ENCODE data around the gene CCDC57.

CCDC57 gene

DNA sequence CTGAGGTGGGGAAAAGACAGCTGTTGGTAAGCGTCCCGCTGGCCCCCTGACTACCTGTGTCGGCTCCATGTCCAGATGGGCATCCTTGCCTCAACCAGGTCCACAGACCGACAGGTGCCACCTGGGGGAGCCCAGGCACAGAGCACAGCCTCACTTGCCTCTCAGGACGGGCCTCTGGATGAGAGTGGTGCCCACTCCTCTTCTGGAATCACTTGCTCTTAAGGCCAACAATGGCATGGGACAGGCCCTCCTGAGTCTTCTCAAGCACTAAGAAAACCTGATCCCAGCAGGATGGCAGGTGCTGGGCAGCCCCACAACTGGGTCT lies 33.4 kb upstream of the CCDC57 start:
- Histone ChIP-seq H3K4me1 (ENCODE audit: control insufficient read depth in 5 of 5, insufficient read depth in 5 of 5, low read length in 5 of 5) (peaks cover 12 to 54% (median 44%) of the 10 kb centered on the region in 5 donors), H3K4me3 (ENCODE audit: low read depth in 1 of 5, low read length in 5 of 5) (no peak overlapping the region), H3K9ac (ENCODE audit: low read length in 5 of 5) (peak overlapping the region in 1 of 5 donors; percentile 30), H3K27me3 (ENCODE audit: control insufficient read depth in 5 of 5, insufficient read depth in 4 of 5, low read length in 5 of 5) (no peaks in the 10 kb centered on the region), H3K36me3 (ENCODE audit: control insufficient read depth in 5 of 5, insufficient read depth in 5 of 5, low read length in 5 of 5) (peaks cover 0 to 89% (median 84%) of the 10 kb centered on the region in 5 donors), H3K9me3 (ENCODE audit: control insufficient read depth in 5 of 5, low read length in 5 of 5) (no peaks in the 10 kb centered on the region), H3K27ac (ENCODE audit: low read depth, low read length) (peak overlapping the region; percentile 19)

DNA sequence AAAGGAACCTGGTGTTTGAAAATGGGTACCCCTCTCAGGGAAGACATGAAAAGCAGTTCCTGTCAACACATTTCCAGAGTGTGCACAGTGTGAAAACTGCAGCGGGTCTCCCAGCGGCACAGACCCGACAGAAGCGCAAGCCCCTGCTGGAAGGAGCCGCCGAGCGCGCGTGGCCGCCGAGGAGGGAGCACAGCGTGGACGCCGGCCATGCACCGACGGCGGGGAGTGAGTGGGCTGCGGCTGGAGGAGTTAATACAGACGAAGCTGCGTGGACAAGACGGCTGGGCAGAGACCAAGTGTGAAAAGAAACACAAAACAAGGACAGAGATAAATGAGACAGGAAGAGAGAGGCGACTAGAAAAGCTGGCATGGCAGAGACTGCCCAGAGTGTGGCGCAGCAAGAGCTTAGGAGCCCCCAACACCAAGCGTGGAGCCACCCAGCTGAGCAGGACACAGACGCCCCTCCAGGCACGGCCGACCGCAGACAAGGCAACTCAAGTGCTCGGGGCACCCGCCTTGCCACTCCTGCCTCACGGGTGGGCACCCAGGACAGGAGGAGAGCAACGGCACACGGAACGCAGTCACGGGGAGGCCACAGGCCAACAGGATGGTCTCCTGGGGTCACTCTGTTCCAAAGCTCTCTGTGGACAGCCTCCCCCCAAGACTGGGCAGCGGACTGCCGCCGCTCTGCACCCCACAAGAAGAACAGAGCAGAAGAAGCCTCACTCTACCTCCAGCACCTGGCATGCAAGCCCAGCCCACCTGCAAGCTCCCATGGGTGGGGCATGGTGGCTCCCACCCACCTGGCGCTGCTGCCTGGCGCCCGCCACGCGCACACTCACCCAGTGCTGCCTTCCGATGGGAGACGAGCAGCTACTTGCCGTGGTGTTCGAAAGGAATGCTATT lies 32.7 kb upstream of the CCDC57 start:
- Histone ChIP-seq H3K36me3 (ENCODE audit: control insufficient read depth in 5 of 5, insufficient read depth in 5 of 5, low read length in 5 of 5) (peaks cover 0 to 88% (median 78%) of the 10 kb centered on the region in 5 donors), H3K9me3 (ENCODE audit: control insufficient read depth in 5 of 5, low read length in 5 of 5) (no peaks in the 10 kb centered on the region), H3K27me3 (ENCODE audit: control insufficient read depth in 5 of 5, insufficient read depth in 4 of 5, low read length in 5 of 5) (no peaks in the 10 kb centered on the region), H3K27ac (ENCODE audit: low read depth, low read length) (peak overlapping the region; percentile 19), H3K4me3 (ENCODE audit: low read depth in 1 of 5, low read length in 5 of 5) (no peak overlapping the region), H3K9ac (ENCODE audit: low read length in 5 of 5) (peak overlapping the region in 1 of 5 donors; percentile 30), H3K4me1 (ENCODE audit: control insufficient read depth in 5 of 5, insufficient read depth in 5 of 5, low read length in 5 of 5) (peaks cover 12 to 56% (median 50%) of the 10 kb centered on the region in 5 donors)

DNA sequence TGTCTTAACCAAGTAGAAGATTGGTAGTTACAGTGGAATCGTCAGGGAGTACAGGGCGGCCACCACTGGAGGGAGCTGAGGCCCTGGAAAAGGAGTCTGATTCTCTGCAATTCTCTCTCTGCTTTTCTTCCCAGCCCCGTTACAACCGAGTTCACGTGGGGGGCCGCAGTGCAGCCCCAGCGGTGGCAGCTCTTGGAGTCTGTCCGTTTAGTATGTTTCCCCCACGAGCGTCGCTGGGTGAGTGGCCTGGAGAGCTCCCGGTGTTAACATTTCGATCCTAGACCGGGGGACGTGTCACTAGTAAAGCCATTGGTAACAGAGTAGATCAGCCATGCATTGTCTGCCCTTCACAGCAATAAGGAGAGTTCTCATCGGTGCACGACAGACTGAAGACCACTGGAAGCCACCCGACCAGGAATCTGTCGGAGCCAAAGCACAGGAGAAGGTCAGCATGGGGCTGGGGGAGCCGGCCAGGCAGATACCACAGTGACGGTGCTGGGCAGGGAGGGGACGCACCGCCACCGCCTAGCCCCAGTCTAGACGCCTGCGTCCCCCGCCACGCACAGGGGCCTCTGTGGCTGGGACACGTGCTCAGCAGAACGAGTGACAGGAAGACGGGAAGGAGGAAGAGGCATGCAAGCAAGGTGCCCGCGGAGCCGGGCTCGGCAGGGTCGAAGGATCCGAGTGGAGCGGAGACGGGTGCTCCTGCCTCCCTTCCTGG lies 31.9 kb upstream of the CCDC57 start:
- H3K27me3 ChIP-seq (ENCODE audit: control insufficient read depth in 5 of 5, insufficient read depth in 4 of 5, low read length in 5 of 5): no peaks in the 10 kb centered on the region
- no peak overlapping the region for H3K27ac ChIP-seq (ENCODE audit: low read depth, low read length)

DNA sequence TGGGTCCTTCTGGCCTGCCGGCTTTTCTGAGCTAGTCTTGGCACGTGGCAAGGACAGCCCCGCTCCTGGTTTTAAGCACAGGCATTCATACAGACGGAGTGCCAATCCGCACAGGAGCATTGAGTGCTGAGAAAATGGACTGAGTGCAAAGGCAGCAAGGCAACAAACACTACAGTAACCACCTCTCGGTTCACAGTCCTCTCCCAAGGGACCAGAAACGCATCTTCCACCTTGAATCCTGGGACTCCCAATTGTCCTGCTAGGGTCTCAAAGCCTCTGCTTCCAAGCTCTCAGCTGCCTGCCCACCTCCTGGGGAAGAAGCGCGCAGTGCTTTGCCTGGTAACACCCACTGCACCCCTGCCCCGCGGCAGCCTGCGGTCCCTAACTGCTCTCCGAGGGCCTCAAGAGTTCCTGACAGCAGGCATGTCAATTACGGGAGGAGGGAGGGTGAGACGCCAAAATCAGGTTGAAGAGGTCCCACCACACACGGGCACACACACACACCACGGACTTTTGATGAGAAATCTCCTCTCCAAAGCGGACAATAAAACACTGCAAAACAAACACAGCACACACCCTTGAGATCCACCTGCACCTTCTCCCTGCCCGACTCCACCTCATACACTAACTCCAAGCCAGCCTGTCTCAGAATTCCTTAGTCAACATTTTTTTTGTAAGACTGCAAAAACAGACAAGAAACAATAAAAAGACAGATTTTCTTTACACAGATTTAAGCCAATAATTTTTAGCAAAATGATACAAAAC lies 31.2 kb upstream of the CCDC57 start:
- Histone ChIP-seq H3K4me1 (ENCODE audit: control insufficient read depth in 5 of 5, insufficient read depth in 5 of 5, low read length in 5 of 5) (peaks cover 12 to 70% (median 64%) of the 10 kb centered on the region in 5 donors), H3K27ac (ENCODE audit: low read depth, low read length) (no peak overlapping the region), H3K9ac (ENCODE audit: low read length in 5 of 5) (no peak overlapping the region), H3K27me3 (ENCODE audit: control insufficient read depth in 5 of 5, insufficient read depth in 4 of 5, low read length in 5 of 5) (no peaks in the 10 kb centered on the region), H3K4me3 (ENCODE audit: low read depth in 1 of 5, low read length in 5 of 5) (no peak overlapping the region), H3K9me3 (ENCODE audit: control insufficient read depth in 5 of 5, low read length in 5 of 5) (no peaks in the 10 kb centered on the region), H3K36me3 (ENCODE audit: control insufficient read depth in 5 of 5, insufficient read depth in 5 of 5, low read length in 5 of 5) (peaks cover 0 to 85% (median 66%) of the 10 kb centered on the region in 5 donors)

More for the DNA sequence above, 31.9 kb upstream of the CCDC57 start:
- no peak overlapping the region for H3K4me3 ChIP-seq (ENCODE audit: low read depth in 1 of 5, low read length in 5 of 5)
- peaks cover 12 to 64% (median 59%) of the 10 kb centered on the region in 5 donors for H3K4me1 ChIP-seq (ENCODE audit: control insufficient read depth in 5 of 5, insufficient read depth in 5 of 5, low read length in 5 of 5)
- peaks cover 0 to 88% (median 70%) of the 10 kb centered on the region in 5 donors for H3K36me3 ChIP-seq (ENCODE audit: control insufficient read depth in 5 of 5, insufficient read depth in 5 of 5, low read length in 5 of 5)
- H3K9me3 ChIP-seq (ENCODE audit: control insufficient read depth in 5 of 5, low read length in 5 of 5): no peaks in the 10 kb centered on the region
- no peak overlapping the region for H3K9ac ChIP-seq (ENCODE audit: low read length in 5 of 5)

DNA sequence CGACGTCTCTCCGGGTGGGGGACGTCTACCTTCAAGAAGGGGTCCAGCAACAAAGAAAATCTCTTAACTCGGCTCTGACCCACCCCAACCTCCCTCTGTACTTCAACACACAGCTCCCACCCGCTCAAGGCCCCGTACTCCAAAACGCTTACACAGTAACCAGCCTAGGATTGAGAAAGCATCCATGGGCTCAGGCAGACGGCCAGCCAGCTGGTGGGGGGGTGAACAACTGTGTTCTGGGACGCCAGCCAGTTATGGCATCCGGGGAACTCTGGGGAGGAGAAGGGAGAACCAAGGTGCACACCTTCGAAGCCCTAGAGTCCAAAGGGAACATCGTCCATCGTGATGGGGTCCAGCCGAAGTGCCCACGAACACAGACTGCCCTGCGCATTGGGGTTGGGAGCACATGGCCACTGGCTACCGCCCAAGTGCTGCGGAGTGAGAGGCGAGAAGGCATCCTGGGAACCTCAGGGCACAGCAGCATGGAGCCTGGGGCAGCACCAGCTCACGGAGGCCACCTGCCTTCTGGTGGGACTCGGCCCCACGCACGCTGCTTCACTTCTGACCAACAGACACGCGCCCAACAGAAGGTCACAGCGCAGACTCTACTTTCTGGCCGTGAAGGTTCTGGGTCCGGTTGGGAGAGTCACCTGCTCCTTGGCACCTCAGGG lies 30.5 kb upstream of the CCDC57 start:
- Histone ChIP-seq H3K27ac (ENCODE audit: low read depth, low read length) (peak overlapping the region; percentile 65), H3K4me1 (ENCODE audit: control insufficient read depth in 5 of 5, insufficient read depth in 5 of 5, low read length in 5 of 5) (peaks cover 12 to 73% (median 71%) of the 10 kb centered on the region in 5 donors), H3K9ac (ENCODE audit: low read length in 5 of 5) (no peak overlapping the region), H3K4me3 (ENCODE audit: low read depth in 1 of 5, low read length in 5 of 5) (no peak overlapping the region), H3K27me3 (ENCODE audit: control insufficient read depth in 5 of 5, insufficient read depth in 4 of 5, low read length in 5 of 5) (no peaks in the 10 kb centered on the region), H3K36me3 (ENCODE audit: control insufficient read depth in 5 of 5, insufficient read depth in 5 of 5, low read length in 5 of 5) (peaks cover 0 to 84% (median 59%) of the 10 kb centered on the region in 5 donors), H3K9me3 (ENCODE audit: control insufficient read depth in 5 of 5, low read length in 5 of 5) (no peaks in the 10 kb centered on the region)

DNA sequence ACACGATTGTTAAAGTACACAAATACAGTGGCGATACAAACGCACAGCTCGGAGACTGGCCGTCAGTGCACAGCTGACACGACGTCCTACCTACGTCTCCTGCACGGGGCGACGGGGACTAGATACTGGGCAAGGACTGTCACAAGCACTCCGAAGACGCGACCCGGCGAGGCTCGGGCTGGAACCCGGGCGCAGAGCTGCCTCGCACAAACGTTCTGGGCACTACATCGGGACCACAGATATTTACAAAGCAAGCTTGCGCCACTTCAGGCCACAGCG lies 30.0 kb upstream of the CCDC57 start:
- H3K4me3 ChIP-seq (ENCODE audit: low read depth in 1 of 5, low read length in 5 of 5): no peak overlapping the region
- peaks cover 0 to 83% (median 54%) of the 10 kb centered on the region in 5 donors for H3K36me3 ChIP-seq (ENCODE audit: control insufficient read depth in 5 of 5, insufficient read depth in 5 of 5, low read length in 5 of 5)
- H3K9ac ChIP-seq (ENCODE audit: low read length in 5 of 5): no peak overlapping the region
- no peaks in the 10 kb centered on the region for H3K27me3 ChIP-seq (ENCODE audit: control insufficient read depth in 5 of 5, insufficient read depth in 4 of 5, low read length in 5 of 5)
- H3K27ac ChIP-seq (ENCODE audit: low read depth, low read length): peak overlapping the region; percentile 65
- H3K9me3 ChIP-seq (ENCODE audit: control insufficient read depth in 5 of 5, low read length in 5 of 5): no peaks in the 10 kb centered on the region
- peaks cover 12 to 72% (median 68%) of the 10 kb centered on the region in 5 donors for H3K4me1 ChIP-seq (ENCODE audit: control insufficient read depth in 5 of 5, insufficient read depth in 5 of 5, low read length in 5 of 5)

DNA sequence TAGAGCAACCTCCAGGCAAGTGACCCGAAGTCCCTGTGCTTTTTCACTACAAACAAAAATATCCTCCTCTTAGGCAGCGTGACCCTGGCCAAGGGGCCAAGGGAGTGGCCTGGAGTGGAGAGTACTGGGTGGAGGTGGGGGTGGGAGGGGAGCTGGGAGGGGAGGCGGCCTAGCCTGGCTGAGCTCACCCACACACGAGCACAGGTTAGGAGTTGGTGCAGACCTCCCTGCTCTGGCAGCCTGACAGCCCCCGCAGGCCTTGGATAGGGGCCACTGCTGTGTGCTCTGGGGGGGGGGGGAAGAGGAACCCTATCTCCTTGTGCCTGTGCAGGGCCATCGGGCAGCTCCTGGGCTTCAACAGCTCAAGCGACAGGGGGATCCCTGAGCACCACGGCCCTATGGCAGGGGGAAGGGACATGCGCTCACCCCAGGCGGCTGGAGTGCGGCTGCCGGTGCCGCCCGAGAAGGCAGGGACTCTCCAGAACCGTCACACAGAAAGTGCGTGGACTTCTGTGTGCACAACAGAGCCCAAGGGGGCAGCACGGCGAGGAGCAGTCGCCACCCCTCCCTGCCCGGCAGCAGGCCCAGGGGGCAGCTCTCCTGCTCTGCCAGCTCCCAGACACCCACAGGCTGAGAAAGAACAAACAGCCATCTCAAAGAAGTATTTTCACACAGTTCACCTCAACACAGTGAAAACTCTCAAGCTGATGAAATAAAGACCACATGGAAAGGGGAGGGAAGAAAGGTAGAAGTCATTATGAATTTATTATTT lies 29.5 kb upstream of the CCDC57 start:
- peak overlapping the region in 1 of 5 donors; percentile 58 for H3K9ac ChIP-seq (ENCODE audit: low read length in 5 of 5)
- H3K4me3 ChIP-seq (ENCODE audit: low read depth in 1 of 5, low read length in 5 of 5): no peak overlapping the region
- H3K27ac ChIP-seq (ENCODE audit: low read depth, low read length): peak overlapping the region; percentile 65
- H3K36me3 ChIP-seq (ENCODE audit: control insufficient read depth in 5 of 5, insufficient read depth in 5 of 5, low read length in 5 of 5): peaks cover 0 to 83% (median 49%) of the 10 kb centered on the region in 5 donors
- H3K4me1 ChIP-seq (ENCODE audit: control insufficient read depth in 5 of 5, insufficient read depth in 5 of 5, low read length in 5 of 5): peaks cover 9 to 67% (median 63%) of the 10 kb centered on the region in 5 donors
- no peaks in the 10 kb centered on the region for H3K9me3 ChIP-seq (ENCODE audit: control insufficient read depth in 5 of 5, low read length in 5 of 5)
- no peaks in the 10 kb centered on the region for H3K27me3 ChIP-seq (ENCODE audit: control insufficient read depth in 5 of 5, insufficient read depth in 4 of 5, low read length in 5 of 5)

DNA sequence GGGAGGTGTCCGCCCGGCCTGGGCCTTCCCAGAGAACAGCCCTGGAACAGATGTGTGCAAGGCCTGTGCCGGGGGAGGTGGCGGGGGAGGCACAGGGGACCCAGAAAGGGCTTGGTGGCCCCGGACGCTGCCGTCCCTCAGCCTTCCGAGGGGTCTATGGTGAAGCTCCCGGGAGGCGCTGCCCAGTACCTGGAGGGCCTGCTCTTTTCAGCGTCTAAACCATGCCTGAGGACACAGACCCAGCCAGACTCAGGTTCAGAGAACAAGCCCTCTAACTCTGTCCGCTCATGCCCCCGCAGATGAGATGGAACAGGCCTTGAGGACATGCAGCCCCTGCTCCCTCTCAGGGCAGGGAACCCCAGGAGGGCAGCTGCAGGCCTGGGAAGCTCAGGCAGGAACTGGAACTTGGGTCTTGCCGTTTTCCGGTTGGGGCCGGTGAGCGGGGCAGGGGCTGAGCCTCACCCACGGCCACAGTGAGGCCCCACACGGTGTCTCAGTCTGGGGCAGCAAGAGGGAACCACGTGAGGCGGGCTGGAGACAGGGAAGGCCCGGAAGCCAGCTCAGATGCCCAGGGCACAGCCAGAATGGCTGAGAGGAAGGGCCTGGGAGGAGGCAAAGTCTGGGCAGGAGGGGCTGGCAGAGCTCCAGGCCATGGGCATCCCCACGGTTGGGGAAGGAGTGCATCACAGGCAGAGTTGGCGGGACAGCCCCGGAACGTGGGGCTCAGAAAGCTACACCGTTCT lies 28.7 kb upstream of the CCDC57 start:
- no peaks in the 10 kb centered on the region for H3K9me3 ChIP-seq (ENCODE audit: control insufficient read depth in 5 of 5, low read length in 5 of 5)
- H3K4me3 ChIP-seq (ENCODE audit: low read depth in 1 of 5, low read length in 5 of 5): no peak overlapping the region
- H3K27me3 ChIP-seq (ENCODE audit: control insufficient read depth in 5 of 5, insufficient read depth in 4 of 5, low read length in 5 of 5): no peaks in the 10 kb centered on the region
- peak overlapping the region; percentile 65 for H3K27ac ChIP-seq (ENCODE audit: low read depth, low read length)
- peaks cover 0 to 77% (median 44%) of the 10 kb centered on the region in 5 donors for H3K36me3 ChIP-seq (ENCODE audit: control insufficient read depth in 5 of 5, insufficient read depth in 5 of 5, low read length in 5 of 5)
- H3K9ac ChIP-seq (ENCODE audit: low read length in 5 of 5): peak overlapping the region in 2 of 5 donors; percentile 16 to 58
- H3K4me1 ChIP-seq (ENCODE audit: control insufficient read depth in 5 of 5, insufficient read depth in 5 of 5, low read length in 5 of 5): peaks cover 9 to 64% (median 58%) of the 10 kb centered on the region in 5 donors

All from subcutaneous abdominal adipose tissue (tissue), 5 donors.